Left lung (tissue), 10 donors: ENCODE measurements around the gene AP2A2. TPM values are rescaled to one million over a fixed set of nuclear protein-coding genes. Genes with fewer than 3 reads are reported as not detected.

Experiments
- ATAC-seq: fragments of 200-7000 bp; cut with Tn5 transposase; one replicate; pipeline ENCODE4 v1.9.1; 2020; ENCODE audit warnings: moderate library complexity
- DNase-seq, 4 donors: peaks; one replicate each; pipeline ENCODE4 v3.0.0-alpha.2; 2013 to 2020
- H3K27ac ChIP-seq, 2 donors: fragments of 200-600 bp; sonication (generic) in 1 of 2; one replicate each; pipeline versions ENCODE4 v1.5.0 to v1.8.0; 2020 to 2021
- H3K27me3 ChIP-seq, 2 donors: fragments of 200-600 bp; sonication (generic) in 1 of 2; one replicate each; pipeline versions ENCODE4 v1.5.0 to v1.8.0; 2020 to 2021
- H3K36me3 ChIP-seq, 2 donors: fragments of 200-600 bp; sonication (generic) in 1 of 2; one replicate each; pipeline versions ENCODE4 v1.5.0 to v1.8.0; 2020 to 2021
- H3K4me1 ChIP-seq, 2 donors: fragments of 200-600 bp; one replicate each; pipeline ENCODE4 v1.8.0; 2021
- H3K4me3 ChIP-seq, 2 donors: fragments of 200-600 bp; sonication (generic) in 1 of 2; one replicate each; pipeline versions ENCODE4 v1.5.0 to v1.8.0; 2020 to 2021; ENCODE audit warnings: mild to moderate bottlenecking in 1 of 2
- H3K9me3 ChIP-seq, 2 donors: fragments of 200-600 bp; sonication (generic) in 1 of 2; one replicate each; pipeline versions ENCODE4 v1.5.0 to v1.8.0; 2020 to 2021
- intact Hi-C, 2 donors: fragments of 100-400 bp; cut with DNase I; formaldehyde crosslinking; loops; one replicate each; pipeline versions ENCODE4 v1.11.2 to v1.14.2; 2022
- polyA plus RNA-seq, 6 donors: library from polyadenylated mRNA; unstranded; fragments of 120-200 nt; gene quantifications; one replicate each; pipeline ENCODE4 v1.2.1, GENCODE V29; 2013; ENCODE audit not compliant: insufficient read length in 6 of 6
- total RNA-seq, 2 donors: library from RNA; stranded (reverse); fragmentation: NEBNext Ultra II Directional; extraction: Animal tissue kit (Norgen Biotek cat#: 25700); gene quantifications; one replicate each; pipeline ENCODE4 v1.2.1, GENCODE V29; 2021
- TF ChIP-seq, protein P1 (sequence below), 2 donors: fragments of 200-600 bp; sonication (generic) in 1 of 2; IDR thresholded peaks; one replicate each; pipeline versions ENCODE4 v1.5.0 to v1.8.0; 2021; ENCODE audit warnings: antibody characterized with exemption in 2 of 2
- donor health status: DM: no; HTN: yes; CAD: no.
- donor health status: DM: no; HTN: no; CAD: no.

AP2A2 gene
- total and polyA plus RNA-seq, 8 donors, result 77.0 to 98.4 (median 83.0) TPM

DNA sequence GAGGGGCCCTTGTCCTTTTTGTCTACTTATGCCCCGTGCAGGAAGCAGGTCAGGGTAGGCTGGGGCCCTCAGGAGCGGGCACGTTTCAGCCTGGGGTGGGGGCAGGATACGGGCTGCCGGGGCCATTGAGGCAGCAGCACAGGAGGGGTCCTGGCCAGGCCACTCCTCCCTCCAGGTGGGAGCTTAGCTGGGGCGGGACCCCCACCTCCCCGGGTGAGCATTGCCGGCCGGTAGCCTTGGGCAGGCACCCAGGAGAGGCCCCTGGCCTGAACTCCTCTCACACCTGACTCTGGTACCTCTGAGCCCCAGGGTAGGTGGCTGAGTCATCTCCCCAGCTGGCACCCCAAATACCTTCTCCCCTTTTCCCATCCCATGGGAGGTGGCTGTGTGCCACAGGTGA is 115.8 kb downstream of the AP2A2 start:
- Histone ChIP-seq H3K27me3 (peaks cover 2 to 65% of the 10 kb centered on the region in 2 donors), H3K4me1 (no peaks in the 10 kb centered on the region), H3K9me3 (peaks cover 0 to 2% of the 10 kb centered on the region in 2 donors), H3K36me3 (no peaks in the 10 kb centered on the region), H3K27ac (no peak overlapping the region), H3K4me3 (no peak overlapping the region)
- TF ChIP-seq, protein P1, sequence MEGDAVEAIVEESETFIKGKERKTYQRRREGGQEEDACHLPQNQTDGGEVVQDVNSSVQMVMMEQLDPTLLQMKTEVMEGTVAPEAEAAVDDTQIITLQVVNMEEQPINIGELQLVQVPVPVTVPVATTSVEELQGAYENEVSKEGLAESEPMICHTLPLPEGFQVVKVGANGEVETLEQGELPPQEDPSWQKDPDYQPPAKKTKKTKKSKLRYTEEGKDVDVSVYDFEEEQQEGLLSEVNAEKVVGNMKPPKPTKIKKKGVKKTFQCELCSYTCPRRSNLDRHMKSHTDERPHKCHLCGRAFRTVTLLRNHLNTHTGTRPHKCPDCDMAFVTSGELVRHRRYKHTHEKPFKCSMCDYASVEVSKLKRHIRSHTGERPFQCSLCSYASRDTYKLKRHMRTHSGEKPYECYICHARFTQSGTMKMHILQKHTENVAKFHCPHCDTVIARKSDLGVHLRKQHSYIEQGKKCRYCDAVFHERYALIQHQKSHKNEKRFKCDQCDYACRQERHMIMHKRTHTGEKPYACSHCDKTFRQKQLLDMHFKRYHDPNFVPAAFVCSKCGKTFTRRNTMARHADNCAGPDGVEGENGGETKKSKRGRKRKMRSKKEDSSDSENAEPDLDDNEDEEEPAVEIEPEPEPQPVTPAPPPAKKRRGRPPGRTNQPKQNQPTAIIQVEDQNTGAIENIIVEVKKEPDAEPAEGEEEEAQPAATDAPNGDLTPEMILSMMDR (IDR thresholded peaks at IDR 0.05), result no peak
- intact Hi-C loops, result no loop called here
- ATAC-seq (no peak), DNase-seq (peak in 1 of 4 donors; percentile 62)

DNA sequence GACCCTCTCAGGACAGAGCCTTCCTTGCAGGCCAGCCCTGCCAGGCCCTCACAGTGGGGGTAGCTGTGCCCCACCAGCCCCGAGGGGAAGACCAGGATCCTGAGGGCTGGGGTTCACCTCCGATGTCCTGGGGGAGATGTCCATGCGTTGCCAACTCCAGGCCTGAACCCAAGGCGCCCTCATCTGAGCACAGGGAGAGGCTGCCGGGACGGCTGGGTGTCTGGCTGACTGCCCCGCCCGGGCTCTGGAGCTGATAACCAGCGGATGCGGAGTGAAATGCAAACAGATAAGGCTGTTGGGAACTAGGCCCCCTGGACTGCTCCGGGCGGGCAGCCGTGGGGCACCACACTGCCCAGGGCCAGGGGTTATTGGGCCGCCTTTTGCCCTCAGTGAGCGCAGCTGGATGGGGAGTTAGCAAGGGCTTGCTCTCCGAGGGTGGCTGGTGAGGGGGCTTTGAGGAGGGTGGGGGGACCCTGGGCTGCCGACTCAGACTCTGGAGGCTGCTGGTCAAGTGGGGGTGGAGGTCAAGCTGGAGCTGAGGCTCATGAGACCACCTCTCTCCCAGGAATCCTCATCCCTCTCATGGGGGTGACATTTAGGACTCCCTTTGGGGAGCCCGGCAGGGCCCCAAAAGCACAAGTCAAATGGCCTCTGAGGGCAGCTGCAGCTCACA is 116.4 kb downstream of the AP2A2 start:
- no peaks in the 10 kb centered on the region for H3K36me3 ChIP-seq
- TF ChIP-seq, protein P1 (IDR thresholded peaks at IDR 0.05), result no peak
- intact Hi-C loops, result no loop called here
- no peak overlapping the region for H3K4me3 ChIP-seq
- peaks cover 0 to 59% of the 10 kb centered on the region in 2 donors for H3K27me3 ChIP-seq
- no peak for ATAC-seq
- peaks cover 0 to 2% of the 10 kb centered on the region in 2 donors for H3K9me3 ChIP-seq
- H3K4me1 ChIP-seq, result no peaks in the 10 kb centered on the region
- H3K27ac ChIP-seq, result no peak overlapping the region
- peak in 1 of 4 donors; percentile 80 for DNase-seq

DNA sequence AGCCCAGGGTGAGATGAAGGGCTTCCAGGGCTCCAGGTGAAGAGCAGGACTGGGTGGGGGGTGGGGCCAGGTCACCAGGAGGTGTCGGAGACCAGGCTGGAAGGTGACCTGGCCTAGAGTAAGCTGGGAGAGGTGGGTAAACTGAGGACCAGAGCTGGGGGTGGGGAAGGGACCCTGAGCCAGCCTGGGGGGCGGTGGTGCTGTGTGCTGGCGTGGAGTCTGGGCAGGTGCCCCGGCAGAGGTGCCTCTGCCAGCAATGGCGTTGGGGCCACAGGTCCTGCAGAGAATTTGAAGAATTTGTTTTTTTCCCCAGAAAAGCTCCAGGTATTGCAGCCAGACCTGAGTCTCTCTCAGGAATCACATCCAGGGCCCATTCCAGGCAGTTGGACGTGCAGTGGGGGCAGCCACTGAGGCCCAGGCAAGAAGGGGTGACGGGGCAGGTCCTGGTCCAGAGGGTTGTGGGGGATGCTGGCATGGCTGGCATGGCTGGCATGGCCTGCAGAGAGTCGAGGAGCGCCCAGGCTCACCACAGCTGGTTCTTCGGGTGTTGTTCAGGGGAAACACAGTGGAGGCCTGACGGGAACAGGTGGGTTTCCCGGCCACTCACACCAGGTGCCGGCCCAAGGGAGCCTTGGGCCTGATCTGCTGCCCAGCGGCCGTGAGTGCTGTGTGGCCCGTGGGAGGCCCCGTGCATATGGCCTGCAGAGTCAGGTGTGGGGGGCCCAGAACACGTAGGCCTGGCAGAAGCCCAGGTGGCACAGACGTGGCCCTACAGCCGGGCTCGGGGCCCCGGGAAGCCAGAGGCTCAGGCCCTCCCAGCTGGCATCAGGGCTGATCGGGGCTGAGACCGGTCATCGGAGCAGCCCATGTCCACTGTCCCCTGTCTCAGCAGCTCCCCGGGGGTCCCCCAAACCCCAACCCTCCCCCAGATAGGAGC is 117.2 kb downstream of the AP2A2 start:
- peak in 1 of 4 donors; percentile 63 for DNase-seq
- Histone ChIP-seq H3K9me3 (peaks cover 0 to 2% of the 10 kb centered on the region in 2 donors), H3K4me3 (no peak overlapping the region), H3K36me3 (no peaks in the 10 kb centered on the region), H3K4me1 (peaks cover 0 to 4% of the 10 kb centered on the region in 2 donors), H3K27ac (no peak overlapping the region), H3K27me3 (peaks cover 0 to 59% of the 10 kb centered on the region in 2 donors)
- ATAC-seq, result no peak
- TF ChIP-seq, protein P1 (IDR thresholded peaks at IDR 0.05), result no peak
- intact Hi-C loops, result no loop called here

DNA sequence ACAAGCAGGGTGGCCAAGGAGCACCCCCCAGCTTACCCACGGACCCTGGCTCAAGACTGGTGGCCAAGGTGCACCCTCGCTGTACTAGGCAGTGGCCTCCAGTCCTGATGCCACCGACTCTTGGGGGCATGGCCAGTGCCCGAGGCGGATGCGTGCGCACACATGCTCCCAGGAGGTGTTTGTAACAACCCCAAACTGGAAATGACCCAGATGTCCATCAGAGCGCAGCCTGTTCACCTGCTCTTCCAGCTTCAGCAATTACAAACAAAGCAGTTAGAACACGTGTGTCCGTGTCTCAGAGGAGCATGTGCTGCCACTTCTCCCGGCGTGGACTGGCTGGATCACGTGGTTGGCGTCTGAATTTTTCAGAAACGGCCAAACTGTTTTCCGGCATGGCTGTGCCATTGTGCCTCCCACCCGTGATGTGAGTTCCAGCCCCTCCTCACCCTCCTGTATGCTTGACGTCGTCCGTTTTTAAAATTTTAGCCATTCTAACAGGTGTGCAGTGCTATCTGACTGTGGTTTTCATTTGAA is 118.0 kb downstream of the AP2A2 start:
- H3K27ac ChIP-seq, result no peak overlapping the region
- no peak overlapping the region for H3K4me3 ChIP-seq
- H3K9me3 ChIP-seq, result peaks cover 0 to 2% of the 10 kb centered on the region in 2 donors
- ATAC-seq, result no peak
- TF ChIP-seq, protein P1 (IDR thresholded peaks at IDR 0.05), result no peak
- peaks cover 0 to 5% of the 10 kb centered on the region in 2 donors for H3K4me1 ChIP-seq
- DNase-seq, result no peak
- no peaks in the 10 kb centered on the region for H3K36me3 ChIP-seq
- intact Hi-C loops, result no loop called here
- peaks cover 0 to 60% of the 10 kb centered on the region in 2 donors for H3K27me3 ChIP-seq

DNA sequence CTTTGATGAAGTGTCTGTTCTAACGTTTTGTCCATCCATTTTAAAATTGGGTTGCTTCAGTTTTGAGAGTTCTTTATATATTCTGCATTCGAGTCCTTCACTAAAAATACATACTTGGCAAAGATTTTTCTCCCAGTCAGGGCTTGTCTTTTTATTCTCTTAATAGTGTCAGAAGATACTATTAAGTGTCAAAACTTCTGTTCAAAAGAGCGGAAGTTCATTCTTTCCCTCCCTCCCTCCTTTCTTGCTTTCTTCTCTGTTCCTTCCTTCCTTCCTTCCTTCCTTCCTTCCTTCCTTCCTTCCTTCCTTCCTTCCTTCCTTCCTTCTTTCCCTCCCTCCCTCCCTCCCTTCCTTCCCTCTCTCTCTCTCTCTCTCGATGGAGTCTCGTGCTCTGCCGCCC is 118.5 kb downstream of the AP2A2 start:
- H3K27ac ChIP-seq, result no peak overlapping the region
- intact Hi-C loops, result no loop called here
- no peak overlapping the region for H3K4me3 ChIP-seq
- H3K9me3 ChIP-seq, result peaks cover 0 to 2% of the 10 kb centered on the region in 2 donors
- H3K27me3 ChIP-seq, result peaks cover 0 to 66% of the 10 kb centered on the region in 2 donors
- TF ChIP-seq, protein P1 (IDR thresholded peaks at IDR 0.05), result no peak
- DNase-seq (no peak), ATAC-seq (no peak)
- no peaks in the 10 kb centered on the region for H3K36me3 ChIP-seq
- H3K4me1 ChIP-seq, result peaks cover 0 to 5% of the 10 kb centered on the region in 2 donors
